PC-9 (cell line): ENCODE results near the gene CNTN1. TPM values are rescaled to one million over a fixed set of nuclear protein-coding genes. Genes with fewer than 3 reads are reported as not detected.

Experiments
- BruUV-seq: library from RNA; stranded (reverse); fragments of 400-500 nt; replicated peaks from 2 replicates; lab custom pipeline; 2021; lab: Mats Ljungman, UMichigan
- CTCF ChIA-PET: fragments of 300-600 bp; sonication (Branson Sonifier 250); formaldehyde crosslinking; loops from one replicate; lab custom pipeline; 2022; ENCODE audit warnings: antibody characterized with exemption; lab: Charles Lee
- POLR2A ChIA-PET: fragments of 300-600 bp; sonication (Branson Sonifier 250); formaldehyde crosslinking; loops from one replicate; lab custom pipeline; 2022; ENCODE audit warnings: antibody characterized with exemption; ENCODE audit not compliant: unreplicated experiment; lab: Charles Lee
- DNase-seq, 2 experiments: peaks; one replicate each; pipeline versions ENCODE4 v3.0.0 to v3.0.0-alpha.2; 2015 to 2022; ENCODE audit warnings: mixed read lengths in 1 of 2
- H2AFZ ChIP-seq: fragments of 200-600 bp; sonication (generic); 2 replicates; pipeline ENCODE4 v1.8.1; 2017; ENCODE audit warnings: antibody characterized with exemption
- H3F3A ChIP-seq: fragments of 200-600 bp; sonication (generic); 2 replicates; pipeline ENCODE4 v1.8.1; 2017; ENCODE audit warnings: antibody characterized with exemption, mild to moderate bottlenecking, low read depth; ENCODE audit not compliant: insufficient read depth
- H3K27ac ChIP-seq: fragments of 200-600 bp; sonication (generic); 2 replicates; pipeline ENCODE4 v1.6.1; 2016; ENCODE audit warnings: mixed run types
- H3K27me3 ChIP-seq: fragments of 200-600 bp; sonication (generic); 2 replicates; pipeline ENCODE4 v1.6.1; 2016; ENCODE audit warnings: low read depth, mixed run types; ENCODE audit not compliant: insufficient read depth
- H3K36me3 ChIP-seq: fragments of 200-600 bp; sonication (generic); 2 replicates; pipeline ENCODE4 v1.6.1; 2016; ENCODE audit warnings: low read depth, mixed run types
- H3K4me1 ChIP-seq: fragments of 200-600 bp; sonication (generic); replicated peaks from 2 replicates; pipeline ENCODE4 v1.6.1; 2016; ENCODE audit warnings: mixed run types; ENCODE audit not compliant: insufficient read depth
- H3K4me2 ChIP-seq: fragments of 200-600 bp; sonication (generic); 2 replicates; pipeline ENCODE4 v1.6.1; 2017; ENCODE audit warnings: mixed run types
- H3K4me3 ChIP-seq: fragments of 200-600 bp; sonication (generic); 2 replicates; pipeline ENCODE4 v1.6.1; 2016; ENCODE audit warnings: mixed run types
- H3K79me2 ChIP-seq: fragments of 200-600 bp; sonication (generic); 2 replicates; pipeline ENCODE4 v1.6.1; 2017; ENCODE audit warnings: low read depth, mixed run types
- H3K9me2 ChIP-seq: fragments of 200-600 bp; sonication (generic); 2 replicates; pipeline ENCODE4 v1.8.1; 2017; ENCODE audit warnings: mild to moderate bottlenecking; ENCODE audit not compliant: insufficient read depth
- H3K9me3 ChIP-seq: fragments of 200-600 bp; sonication (generic); 2 replicates; pipeline ENCODE4 v1.8.1; 2016; ENCODE audit warnings: low read depth; ENCODE audit not compliant: insufficient read depth
- H4K20me1 ChIP-seq: fragments of 200-600 bp; sonication (generic); 2 replicates; pipeline ENCODE4 v1.8.1; 2017; ENCODE audit not compliant: insufficient read depth
- EZH2 ChIP-seq: fragments of 200-600 bp; sonication (generic); IDR thresholded peaks from 2 replicates; pipeline ENCODE4 v1.8.0; 2017; ENCODE audit warnings: antibody characterized with exemption, low read depth
- intact Hi-C: fragments of 100-400 bp; cut with micrococcal nuclease; formaldehyde crosslinking; loops from one replicate; pipeline ENCODE4 v1.10.0; 2022; ENCODE audit not compliant: unreplicated experiment
- total RNA-seq: library from RNA; stranded (reverse); gene quantifications from 2 replicates; pipeline ENCODE4 v1.2.3, GENCODE V29; 2021
- TF ChIP-seq, protein P1 (sequence below): fragments of 200-600 bp; sonication (generic); conservative IDR thresholded peaks from 2 replicates; pipeline ENCODE4 v1.6.1; 2017; ENCODE audit warnings: mixed run types, antibody characterized with exemption, mild to moderate bottlenecking, moderate library complexity

The CNTN1 gene
- total RNA-seq, 1 experiment from 2014 or later, result 0.37 TPM

DNA sequence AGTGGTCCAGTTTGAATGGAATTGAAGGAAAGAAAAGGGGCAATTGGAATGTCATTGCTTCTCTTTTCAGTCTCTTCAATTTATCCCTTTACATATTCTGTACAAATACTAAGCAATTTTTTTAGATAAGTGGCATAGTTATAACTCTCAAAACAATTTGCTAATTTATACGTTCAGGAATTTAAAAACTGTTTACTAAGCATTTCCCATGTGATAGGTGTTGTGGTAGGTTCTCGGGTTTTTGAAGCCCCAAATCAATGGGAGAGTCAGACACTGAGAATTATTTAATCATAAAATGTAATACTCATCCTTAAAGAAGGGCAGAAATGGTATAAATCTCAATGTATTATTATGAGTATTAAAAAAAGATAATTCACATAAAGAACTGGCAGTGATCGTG, 197.1 kb downstream of the CNTN1 start:
- Histone ChIP-seq H3F3A (no peaks in the 10 kb centered on the region), H4K20me1 (no peaks in the 10 kb centered on the region), H2AFZ (no peak overlapping the region), H3K9me3 (no peaks in the 10 kb centered on the region; the same call in 1 of the 2 replicates), H3K27me3 (no peaks in the 10 kb centered on the region), H3K36me3 (no peaks in the 10 kb centered on the region), H3K4me2 (no peak overlapping the region), H3K9me2 (no peaks in the 10 kb centered on the region), H3K79me2 (no peaks in the 10 kb centered on the region), H3K27ac (no peak overlapping the region), H3K4me1 (no peaks in the 10 kb centered on the region), H3K4me3 (no peak overlapping the region)
- BruUV-seq, result no TSS peak
- intact Hi-C loops, result no loop called here
- ChIA-PET POLR2A (no interaction called here), CTCF (no interaction called here)
- no peak for DNase-seq
- TF ChIP-seq, protein P1, sequence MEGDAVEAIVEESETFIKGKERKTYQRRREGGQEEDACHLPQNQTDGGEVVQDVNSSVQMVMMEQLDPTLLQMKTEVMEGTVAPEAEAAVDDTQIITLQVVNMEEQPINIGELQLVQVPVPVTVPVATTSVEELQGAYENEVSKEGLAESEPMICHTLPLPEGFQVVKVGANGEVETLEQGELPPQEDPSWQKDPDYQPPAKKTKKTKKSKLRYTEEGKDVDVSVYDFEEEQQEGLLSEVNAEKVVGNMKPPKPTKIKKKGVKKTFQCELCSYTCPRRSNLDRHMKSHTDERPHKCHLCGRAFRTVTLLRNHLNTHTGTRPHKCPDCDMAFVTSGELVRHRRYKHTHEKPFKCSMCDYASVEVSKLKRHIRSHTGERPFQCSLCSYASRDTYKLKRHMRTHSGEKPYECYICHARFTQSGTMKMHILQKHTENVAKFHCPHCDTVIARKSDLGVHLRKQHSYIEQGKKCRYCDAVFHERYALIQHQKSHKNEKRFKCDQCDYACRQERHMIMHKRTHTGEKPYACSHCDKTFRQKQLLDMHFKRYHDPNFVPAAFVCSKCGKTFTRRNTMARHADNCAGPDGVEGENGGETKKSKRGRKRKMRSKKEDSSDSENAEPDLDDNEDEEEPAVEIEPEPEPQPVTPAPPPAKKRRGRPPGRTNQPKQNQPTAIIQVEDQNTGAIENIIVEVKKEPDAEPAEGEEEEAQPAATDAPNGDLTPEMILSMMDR, result no peak
- no peak for TF ChIP-seq EZH2

DNA sequence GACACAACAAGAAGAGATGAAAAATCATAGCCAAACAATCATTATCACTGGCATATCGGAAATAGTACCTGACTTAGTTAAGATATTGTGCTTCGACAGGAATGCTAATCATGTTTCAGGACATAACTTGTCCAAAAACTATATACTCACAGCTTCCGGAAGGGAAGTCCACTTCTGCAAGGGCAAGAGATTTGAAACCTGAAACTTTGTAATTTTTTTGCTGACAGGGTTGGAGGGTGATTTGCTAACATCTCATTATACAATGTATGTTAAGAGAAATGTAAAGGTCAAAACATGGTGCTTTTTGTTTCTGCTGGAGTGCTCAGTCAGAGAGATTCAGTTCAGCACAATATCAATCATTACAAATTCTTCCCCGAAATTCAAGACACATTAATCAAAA, 200.3 kb downstream of the CNTN1 start:
- Histone ChIP-seq H3K9me2 (no peaks in the 10 kb centered on the region), H3K9me3 (no peaks in the 10 kb centered on the region; the same call in 1 of the 2 replicates), H3K4me3 (no peak overlapping the region), H3K4me1 (no peaks in the 10 kb centered on the region), H3K27me3 (no peaks in the 10 kb centered on the region), H3K4me2 (no peak overlapping the region), H3F3A (no peaks in the 10 kb centered on the region), H3K36me3 (no peaks in the 10 kb centered on the region), H2AFZ (no peak overlapping the region), H3K27ac (no peak overlapping the region), H4K20me1 (no peaks in the 10 kb centered on the region), H3K79me2 (no peaks in the 10 kb centered on the region)
- POLR2A ChIA-PET, result no interaction called here
- intact Hi-C loops, result no loop called here
- CTCF ChIA-PET, result no interaction called here
- BruUV-seq, result no TSS peak
- DNase-seq, result no peak
- no peak for TF ChIP-seq EZH2
- TF ChIP-seq, protein P1, result no peak

DNA sequence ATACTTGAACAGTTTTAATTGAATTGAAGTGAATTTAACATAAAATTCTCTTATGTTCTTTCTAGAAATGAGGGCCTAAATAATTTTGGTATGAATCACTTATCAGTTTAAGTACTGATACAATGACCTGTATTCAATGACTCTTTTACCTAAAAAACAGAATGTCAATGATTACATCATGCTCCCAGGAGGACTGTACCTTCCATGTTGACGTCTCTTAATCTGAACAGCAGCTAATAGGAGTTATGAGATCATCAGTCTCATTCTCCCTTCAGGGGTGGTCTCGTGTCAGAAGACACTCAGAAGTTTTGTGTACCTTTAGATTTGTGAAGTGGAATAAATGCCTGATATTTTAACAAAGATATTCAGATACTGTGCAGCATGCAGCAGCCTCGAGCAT, 206.3 kb downstream of the CNTN1 start:
- ChIA-PET POLR2A (no interaction called here), CTCF (no interaction called here)
- Histone ChIP-seq H3K4me3 (no peak overlapping the region), H3K9me3 (no peaks in the 10 kb centered on the region), H2AFZ (peak overlapping the region; percentile 50; the same call in 1 of the 2 replicates), H3F3A (no peaks in the 10 kb centered on the region), H3K4me2 (no peak overlapping the region), H3K27ac (no peak overlapping the region), H3K9me2 (peaks cover 7% of the 10 kb centered on the region; the same call in 1 of the 2 replicates), H3K36me3 (no peaks in the 10 kb centered on the region), H3K27me3 (no peaks in the 10 kb centered on the region), H4K20me1 (no peaks in the 10 kb centered on the region), H3K4me1 (no peaks in the 10 kb centered on the region), H3K79me2 (no peaks in the 10 kb centered on the region)
- intact Hi-C loops, result no loop called here
- no TSS peak for BruUV-seq
- TF ChIP-seq, protein P1, result no peak
- no peak for TF ChIP-seq EZH2
- DNase-seq, result no peak
